22Rv1 (cell line): ENCODE results near the gene KCNV2.

ENCODE experiments used
- CTCF ChIP-seq: fragments of 450-650 bp; IDR thresholded peaks from 2 replicates; pipeline ENCODE4 v1.5.1; 2017; ENCODE audit warnings: mild to moderate bottlenecking
- ZFX ChIP-seq: fragments of 450-650 bp; IDR thresholded peaks from 2 replicates; pipeline ENCODE4 v1.6.1; 2017; ENCODE audit warnings: antibody characterized with exemption, borderline replicate concordance

GRCh38 chr9:2691212-2691611 lies 26.1 kb upstream of the KCNV2 start:
- TF ChIP-seq CTCF (no peak), ZFX (no peak)
